ENCODE results near the gene AKR1D1.

AKR1D1 gene

GRCh38 chr7:138161600-138162081 lies 85.4 kb downstream of the AKR1D1 start:
- DNase-seq (ENCODE audit: low spot score) = peak; percentile 90
- H3K9me3 ChIP-seq (replicated peaks in 1 of 2; ENCODE audit: control insufficient read depth in 2 of 2, insufficient read depth in 1 of 2, low read depth in 1 of 2, low read length in 2 of 2) = peaks cover 6 to 37% of the 10 kb centered on the region in 2 donors
- no peak overlapping the region for H2BK12ac ChIP-seq (ENCODE audit: low read length)
- WGBS, 2 donors (ENCODE audit: extremely low coverage in 2 of 2, insufficient read length in 2 of 2, insufficient replicate concordance in 1 of 2) = no CpG with 5 or more reads among the region's 4 CpGs
- no peak overlapping the region for H3K9ac ChIP-seq (ENCODE audit: low read depth, low read length, poor library complexity)
- H3K23ac ChIP-seq (ENCODE audit: low read depth, low read length, poor library complexity) = no peak overlapping the region
- H3K14ac ChIP-seq (ENCODE audit: low read length) = no peak overlapping the region
- peak overlapping the region; percentile 7 for H3K27ac ChIP-seq (replicated peaks; ENCODE audit: low read length)
- H2AK5ac ChIP-seq (ENCODE audit: low read depth, low read length) = no peak overlapping the region
- H4K91ac ChIP-seq (ENCODE audit: low read depth, low read length, poor library complexity) = no peak overlapping the region
- H3K4ac ChIP-seq (ENCODE audit: low read length) = no peak overlapping the region
- H3K36me3 ChIP-seq (replicated peaks in 1 of 2; ENCODE audit: control insufficient read depth in 2 of 2, insufficient read depth in 2 of 2, low read length in 2 of 2) = no peaks in the 10 kb centered on the region
- peaks cover 3 to 8% of the 10 kb centered on the region in 2 donors for H3K4me1 ChIP-seq (ENCODE audit: control insufficient read depth in 2 of 2, insufficient read depth in 1 of 2, low read depth in 1 of 2, low read length in 2 of 2)
- no peak overlapping the region for H2BK5ac ChIP-seq (ENCODE audit: low read length)
- peak overlapping the region in 1 of 2 donors; percentile 19 for H3K4me3 ChIP-seq (ENCODE audit: low read length in 2 of 2)
- H3K27me3 ChIP-seq (ENCODE audit: control insufficient read depth in 3 of 3, insufficient read depth in 3 of 3, low read depth in 1 of 3, low read length in 3 of 3) = no peaks in the 10 kb centered on the region
- no peaks in the 10 kb centered on the region for H3K79me1 ChIP-seq (ENCODE audit: low read depth, low read length)
- no peak overlapping the region for H3K18ac ChIP-seq (ENCODE audit: low read length)
- peak overlapping the region; percentile 66 for H2AFZ ChIP-seq (ENCODE audit: low read length)
- H2BK15ac ChIP-seq (ENCODE audit: low read length) = no peak overlapping the region
- H2BK120ac ChIP-seq (ENCODE audit: low read depth, low read length) = no peak overlapping the region
- H4K8ac ChIP-seq (ENCODE audit: low read depth, low read length) = no peak overlapping the region
- H3K4me2 ChIP-seq (ENCODE audit: insufficient read depth, low read length, poor library complexity, severe bottlenecking) = no peak overlapping the region

- no peaks in the 10 kb centered on the region for H3K79me1 ChIP-seq (ENCODE audit: low read depth, low read length)
- H3K27me3 ChIP-seq (ENCODE audit: control insufficient read depth in 3 of 3, insufficient read depth in 3 of 3, low read depth in 1 of 3, low read length in 3 of 3) = no peaks in the 10 kb centered on the region
- no peak overlapping the region for H4K8ac ChIP-seq (ENCODE audit: low read depth, low read length)
- H3K4me1 ChIP-seq (ENCODE audit: control insufficient read depth in 2 of 2, insufficient read depth in 1 of 2, low read depth in 1 of 2, low read length in 2 of 2) = peaks cover 7 to 8% of the 10 kb centered on the region in 2 donors
- no peak overlapping the region for H3K4me3 ChIP-seq (ENCODE audit: low read length in 2 of 2)
- H3K36me3 ChIP-seq (replicated peaks in 1 of 2; ENCODE audit: control insufficient read depth in 2 of 2, insufficient read depth in 2 of 2, low read length in 2 of 2) = no peaks in the 10 kb centered on the region
- H4K91ac ChIP-seq (ENCODE audit: low read depth, low read length, poor library complexity) = no peak overlapping the region
- no peak overlapping the region for H2BK120ac ChIP-seq (ENCODE audit: low read depth, low read length)
- WGBS, 2 donors (ENCODE audit: extremely low coverage in 2 of 2, insufficient read length in 2 of 2, insufficient replicate concordance in 1 of 2) = no CpG with 5 or more reads among the region's 1 CpG
- H3K9me3 ChIP-seq (replicated peaks in 1 of 2; ENCODE audit: control insufficient read depth in 2 of 2, insufficient read depth in 1 of 2, low read depth in 1 of 2, low read length in 2 of 2) = peaks cover 6 to 42% of the 10 kb centered on the region in 2 donors
- H3K4ac ChIP-seq (ENCODE audit: low read length) = no peak overlapping the region
- H3K14ac ChIP-seq (ENCODE audit: low read length) = no peak overlapping the region
- no peak for DNase-seq (ENCODE audit: low spot score)
- H2BK5ac ChIP-seq (ENCODE audit: low read length) = no peak overlapping the region
- H3K4me2 ChIP-seq (ENCODE audit: insufficient read depth, low read length, poor library complexity, severe bottlenecking) = no peak overlapping the region
- H2BK12ac ChIP-seq (ENCODE audit: low read length) = no peak overlapping the region
- peak overlapping the region; percentile 66 for H2AFZ ChIP-seq (ENCODE audit: low read length)
- no peak overlapping the region for H2BK15ac ChIP-seq (ENCODE audit: low read length)
- H2AK5ac ChIP-seq (ENCODE audit: low read depth, low read length) = no peak overlapping the region
- H3K18ac ChIP-seq (ENCODE audit: low read length) = no peak overlapping the region
- H3K23ac ChIP-seq (ENCODE audit: low read depth, low read length, poor library complexity) = no peak overlapping the region
- no peak overlapping the region for H3K27ac ChIP-seq (replicated peaks; ENCODE audit: low read length)
- H3K9ac ChIP-seq (ENCODE audit: low read depth, low read length, poor library complexity) = no peak overlapping the region
These were observed 86.0 kb downstream of the AKR1D1 start for GRCh38 chr7:138162236-138162635.

- Histone ChIP-seq H3K4me2 (ENCODE audit: insufficient read depth, low read length, poor library complexity, severe bottlenecking) (no peak overlapping the region), H3K23ac (ENCODE audit: low read depth, low read length, poor library complexity) (no peak overlapping the region), H2AK5ac (ENCODE audit: low read depth, low read length) (no peak overlapping the region), H3K4me3 (ENCODE audit: low read length in 2 of 2) (no peak overlapping the region), H4K8ac (ENCODE audit: low read depth, low read length) (no peak overlapping the region), H3K18ac (ENCODE audit: low read length) (no peak overlapping the region), H4K91ac (ENCODE audit: low read depth, low read length, poor library complexity) (no peak overlapping the region), H2BK5ac (ENCODE audit: low read length) (no peak overlapping the region), H3K27ac (replicated peaks; ENCODE audit: low read length) (no peak overlapping the region), H3K36me3 (replicated peaks in 1 of 2; ENCODE audit: control insufficient read depth in 2 of 2, insufficient read depth in 2 of 2, low read length in 2 of 2) (no peaks in the 10 kb centered on the region), H2BK120ac (ENCODE audit: low read depth, low read length) (no peak overlapping the region), H3K79me1 (ENCODE audit: low read depth, low read length) (no peaks in the 10 kb centered on the region), H2BK15ac (ENCODE audit: low read length) (no peak overlapping the region), H3K4ac (ENCODE audit: low read length) (no peak overlapping the region), H3K4me1 (ENCODE audit: control insufficient read depth in 2 of 2, insufficient read depth in 1 of 2, low read depth in 1 of 2, low read length in 2 of 2) (peaks cover 12 to 15% of the 10 kb centered on the region in 2 donors), H3K9ac (ENCODE audit: low read depth, low read length, poor library complexity) (no peak overlapping the region), H3K9me3 (replicated peaks in 1 of 2; ENCODE audit: control insufficient read depth in 2 of 2, insufficient read depth in 1 of 2, low read depth in 1 of 2, low read length in 2 of 2) (peaks cover 6 to 50% of the 10 kb centered on the region in 2 donors), H3K27me3 (ENCODE audit: control insufficient read depth in 3 of 3, insufficient read depth in 3 of 3, low read depth in 1 of 3, low read length in 3 of 3) (no peaks in the 10 kb centered on the region), H2BK12ac (ENCODE audit: low read length) (no peak overlapping the region), H2AFZ (ENCODE audit: low read length) (no peak overlapping the region), H3K14ac (ENCODE audit: low read length) (no peak overlapping the region)
- no CpG with 5 or more reads among the region's 1 CpG for WGBS, 2 donors (ENCODE audit: extremely low coverage in 2 of 2, insufficient read length in 2 of 2, insufficient replicate concordance in 1 of 2)
- DNase-seq (ENCODE audit: low spot score) = no peak
These were observed 87.5 kb downstream of the AKR1D1 start for GRCh38 chr7:138163800-138164199.

GRCh38 chr7:138164804-138165203 lies 88.5 kb downstream of the AKR1D1 start:
- no peak overlapping the region for H4K91ac ChIP-seq (ENCODE audit: low read depth, low read length, poor library complexity)
- H3K36me3 ChIP-seq (replicated peaks in 1 of 2; ENCODE audit: control insufficient read depth in 2 of 2, insufficient read depth in 2 of 2, low read length in 2 of 2) = no peaks in the 10 kb centered on the region
- H3K9ac ChIP-seq (ENCODE audit: low read depth, low read length, poor library complexity) = no peak overlapping the region
- no peak overlapping the region for H3K14ac ChIP-seq (ENCODE audit: low read length)
- no peak overlapping the region for H2AFZ ChIP-seq (ENCODE audit: low read length)
- no peak overlapping the region for H3K4me2 ChIP-seq (ENCODE audit: insufficient read depth, low read length, poor library complexity, severe bottlenecking)
- H3K23ac ChIP-seq (ENCODE audit: low read depth, low read length, poor library complexity) = no peak overlapping the region
- H2BK120ac ChIP-seq (ENCODE audit: low read depth, low read length) = no peak overlapping the region
- H2BK12ac ChIP-seq (ENCODE audit: low read length) = no peak overlapping the region
- H3K4me3 ChIP-seq (ENCODE audit: low read length in 2 of 2) = no peak overlapping the region
- H2BK5ac ChIP-seq (ENCODE audit: low read length) = no peak overlapping the region
- H3K27ac ChIP-seq (replicated peaks; ENCODE audit: low read length) = no peak overlapping the region
- H3K4ac ChIP-seq (ENCODE audit: low read length) = no peak overlapping the region
- peaks cover 11 to 20% of the 10 kb centered on the region in 2 donors for H3K4me1 ChIP-seq (ENCODE audit: control insufficient read depth in 2 of 2, insufficient read depth in 1 of 2, low read depth in 1 of 2, low read length in 2 of 2)
- no peaks in the 10 kb centered on the region for H3K27me3 ChIP-seq (ENCODE audit: control insufficient read depth in 3 of 3, insufficient read depth in 3 of 3, low read depth in 1 of 3, low read length in 3 of 3)
- H2BK15ac ChIP-seq (ENCODE audit: low read length) = no peak overlapping the region
- WGBS, 2 donors (ENCODE audit: extremely low coverage in 2 of 2, insufficient read length in 2 of 2, insufficient replicate concordance in 1 of 2) = no CpG with 5 or more reads among the region's 3 CpGs
- H3K18ac ChIP-seq (ENCODE audit: low read length) = no peak overlapping the region
- H3K79me1 ChIP-seq (ENCODE audit: low read depth, low read length) = no peaks in the 10 kb centered on the region
- no peak overlapping the region for H2AK5ac ChIP-seq (ENCODE audit: low read depth, low read length)
- peaks cover 6 to 50% of the 10 kb centered on the region in 2 donors for H3K9me3 ChIP-seq (replicated peaks in 1 of 2; ENCODE audit: control insufficient read depth in 2 of 2, insufficient read depth in 1 of 2, low read depth in 1 of 2, low read length in 2 of 2)
- H4K8ac ChIP-seq (ENCODE audit: low read depth, low read length) = no peak overlapping the region
- DNase-seq (ENCODE audit: low spot score) = no peak
